GM21526 (cell line): ENCODE data around the gene MUC20.
"Not testable (repeated sequence)": the region's sequence is repeated elsewhere in the genome, so short reads cannot be mapped to it uniquely, and the experiment has no call there.

Experiments used
- ATAC-seq: cut with Tn5 transposase; IDR thresholded peaks from one replicate; pipeline ENCODE4 v1.9.1; 2021; ENCODE audit warnings: moderate library complexity; ENCODE audit not compliant: unreplicated experiment, low FRiP score

The MUC20 gene

GRCh38 chr3:195720831-195721506 lies at the start of gene MUC20:
MUC20 (plus strand) TSS chr3:195720978; CDS start chr3:195721008, 30 bp downstream.
- ATAC-seq: not testable (repeated sequence)

GRCh38 chr3:195671283-195671682 lies 49.5 kb upstream of the MUC20 start:
- not testable (repeated sequence) for ATAC-seq

- not testable (repeated sequence) for ATAC-seq
Observed at GRCh38 chr3:195673711-195674110, 47.1 kb upstream of the MUC20 start.

- not testable (repeated sequence) for ATAC-seq
Observed at GRCh38 chr3:195678391-195679015, 42.3 kb upstream of the MUC20 start.

GRCh38 chr3:195680690-195681089 lies 40.1 kb upstream of the MUC20 start:
- not testable (repeated sequence) for ATAC-seq

- ATAC-seq: not testable (repeated sequence)
Observed at GRCh38 chr3:195681458-195682103, 39.2 kb upstream of the MUC20 start.

- not testable (repeated sequence) for ATAC-seq
Observed at GRCh38 chr3:195682104-195682742, 38.6 kb upstream of the MUC20 start.

- ATAC-seq: not testable (repeated sequence)
Observed at GRCh38 chr3:195683722-195684526, 36.9 kb upstream of the MUC20 start.

GRCh38 chr3:195684527-195685257 lies 36.1 kb upstream of the MUC20 start:
- not testable (repeated sequence) for ATAC-seq

GRCh38 chr3:195686537-195687208 lies 34.1 kb upstream of the MUC20 start:
- ATAC-seq: not testable (repeated sequence)

- not testable (repeated sequence) for ATAC-seq
Observed at GRCh38 chr3:195687209-195687760, 33.5 kb upstream of the MUC20 start.

- ATAC-seq: not testable (repeated sequence)
Observed at GRCh38 chr3:195688471-195689183, 32.2 kb upstream of the MUC20 start.

- not testable (repeated sequence) for ATAC-seq
Observed at GRCh38 chr3:195689184-195690070, 31.4 kb upstream of the MUC20 start.

GRCh38 chr3:195690951-195691350 lies 29.8 kb upstream of the MUC20 start:
- no peak for ATAC-seq

- ATAC-seq: not testable (repeated sequence)
Observed at GRCh38 chr3:195691596-195692353, 29.0 kb upstream of the MUC20 start.

- ATAC-seq: no peak
Observed at GRCh38 chr3:195692354-195692685, 28.5 kb upstream of the MUC20 start.
